Trophoblast cell (in vitro differentiated cells and primary cell): ENCODE data around the gene VWA8.
"Not testable (repeated sequence)": the region's sequence is repeated elsewhere in the genome, so short reads cannot be mapped to it uniquely, and the experiment has no call there.

Experiments
- DNase-seq, 2 donors: peaks; one replicate each; pipeline ENCODE4 v3.0.0-alpha.2; 2016
- H2AFZ ChIP-seq: 2 replicates; pipeline ENCODE4 v1.6.1; 2013; ENCODE audit warnings: low read length, moderate library complexity, mild to moderate bottlenecking; ENCODE audit not compliant: insufficient read depth, poor library complexity
- H2AK5ac ChIP-seq: 2 replicates; pipeline ENCODE4 v1.6.1; 2013; ENCODE audit warnings: mild to moderate bottlenecking, low read length
- H2BK120ac ChIP-seq: 2 replicates; pipeline ENCODE4 v1.6.1; 2013; ENCODE audit warnings: low read length, mild to moderate bottlenecking, moderate library complexity; ENCODE audit not compliant: insufficient read depth, poor library complexity
- H2BK12ac ChIP-seq: 2 replicates; pipeline ENCODE4 v1.6.1; 2013; ENCODE audit warnings: mild to moderate bottlenecking, low read length, moderate library complexity
- H2BK5ac ChIP-seq: 2 replicates; pipeline ENCODE4 v1.6.1; 2013; ENCODE audit warnings: low read length, low read depth, moderate library complexity, mild to moderate bottlenecking; ENCODE audit not compliant: poor library complexity
- H3K14ac ChIP-seq: 2 replicates; pipeline ENCODE4 v1.6.1; 2013; ENCODE audit warnings: mild to moderate bottlenecking, low read length
- H3K18ac ChIP-seq: 2 replicates; pipeline ENCODE4 v1.6.1; 2013; ENCODE audit warnings: mild to moderate bottlenecking, low read length
- H3K23ac ChIP-seq: 2 replicates; pipeline ENCODE4 v1.6.1; 2013; ENCODE audit warnings: low read length
- H3K27ac ChIP-seq: 2 replicates; pipeline ENCODE4 v1.5.1; 2013; ENCODE audit warnings: low read depth, mild to moderate bottlenecking, inconsistent platforms, low read length, moderate library complexity
- H3K27me3 ChIP-seq: 2 replicates; pipeline ENCODE4 v1.6.1; 2013; ENCODE audit warnings: inconsistent platforms, mild to moderate bottlenecking, low read length, moderate library complexity; ENCODE audit not compliant: insufficient read depth
- H3K36me3 ChIP-seq, 2 experiments: 1 replicate in 1 of 2; 2 replicates in 1 of 2; pipeline ENCODE4 v1.6.1; 2013; ENCODE audit warnings: low read length in 2 of 2, mild to moderate bottlenecking in 2 of 2, moderate library complexity in 1 of 2; ENCODE audit not compliant: insufficient read depth in 2 of 2, control insufficient read depth in 1 of 2
- H3K4ac ChIP-seq: 2 replicates; pipeline ENCODE4 v1.6.1; 2013; ENCODE audit warnings: low read depth, mild to moderate bottlenecking, low read length, moderate library complexity
- H3K4me1 ChIP-seq, 2 experiments: 1 replicate in 1 of 2; 2 replicates in 1 of 2; pipeline ENCODE4 v1.6.1; 2013; ENCODE audit warnings: low read length in 2 of 2, mild to moderate bottlenecking in 2 of 2, moderate library complexity in 1 of 2; ENCODE audit not compliant: insufficient read depth in 2 of 2, control insufficient read depth in 1 of 2
- H3K4me2 ChIP-seq: 2 replicates; pipeline ENCODE4 v1.6.1; 2013; ENCODE audit warnings: inconsistent platforms, mild to moderate bottlenecking, low read length, moderate library complexity
- H3K4me3 ChIP-seq: 2 replicates; pipeline ENCODE4 v1.5.1; 2013; ENCODE audit warnings: mild to moderate bottlenecking, low read depth, low read length, inconsistent platforms
- H3K79me1 ChIP-seq: one replicate; pipeline ENCODE4 v1.6.1; 2013; ENCODE audit warnings: low read length
- H3K79me2 ChIP-seq: 2 replicates; pipeline ENCODE4 v1.6.1; 2013; ENCODE audit warnings: low read length, mild to moderate bottlenecking; ENCODE audit not compliant: control insufficient read depth, insufficient read depth, poor library complexity
- H3K9ac ChIP-seq: 2 replicates; pipeline ENCODE4 v1.6.1; 2013; ENCODE audit warnings: mild to moderate bottlenecking, low read length
- H3K9me3 ChIP-seq: 2 replicates; pipeline ENCODE4 v1.6.1; 2013; ENCODE audit warnings: low read depth, mild to moderate bottlenecking, control low read depth, inconsistent platforms, low read length; ENCODE audit not compliant: insufficient read depth
- H4K12ac ChIP-seq: 2 replicates; pipeline ENCODE4 v1.6.1; 2013; ENCODE audit warnings: low read depth, mild to moderate bottlenecking, low read length, moderate library complexity
- H4K8ac ChIP-seq: 2 replicates; pipeline ENCODE4 v1.6.1; 2013; ENCODE audit warnings: low read depth, mild to moderate bottlenecking, low read length, moderate library complexity
- H4K91ac ChIP-seq: one replicate; pipeline ENCODE4 v1.6.1; 2013; ENCODE audit warnings: low read depth, mild to moderate bottlenecking, low read length, moderate library complexity
- WGBS: extraction: QIAGEN DNeasy Blood & Tissue Kit; methylation state at CpG from one replicate; pipeline ENCODE4 v1.1.7; 2013; ENCODE audit warnings: missing lambda C conversion rate; ENCODE audit not compliant: insufficient read length, insufficient coverage; ENCODE audit errors: extremely low coverage; 5-methylcytosine and 5-hydroxymethylcytosine counted together

VWA8 gene

GRCh38 chr13:41952749-41953148 is 8.2 kb downstream of the VWA8 start:
- no peak overlapping the region for H2AFZ ChIP-seq
- H3K36me3 ChIP-seq = no peaks in the 10 kb centered on the region
- H4K91ac ChIP-seq = no peak overlapping the region
- H3K79me1 ChIP-seq = no peaks in the 10 kb centered on the region
- no peaks in the 10 kb centered on the region for H3K4me1 ChIP-seq
- no peak overlapping the region for H3K4me3 ChIP-seq
- no peak overlapping the region for H3K9ac ChIP-seq
- H2BK5ac ChIP-seq = no peak overlapping the region
- no peak overlapping the region for H3K14ac ChIP-seq
- H3K23ac ChIP-seq = no peak overlapping the region
- H2BK12ac ChIP-seq = no peak overlapping the region
- H3K79me2 ChIP-seq = no peaks in the 10 kb centered on the region
- no peaks in the 10 kb centered on the region for H3K27me3 ChIP-seq
- no peak overlapping the region for H4K12ac ChIP-seq
- no peak overlapping the region for H3K18ac ChIP-seq
- H4K8ac ChIP-seq = no peak overlapping the region
- H2AK5ac ChIP-seq = no peak overlapping the region
- H3K27ac ChIP-seq = no peak overlapping the region
- no peaks in the 10 kb centered on the region for H3K9me3 ChIP-seq
- WGBS = no CpG with 5 or more reads among the region's 3 CpGs
- H2BK120ac ChIP-seq = no peak overlapping the region
- no peak overlapping the region for H3K4ac ChIP-seq
- no peak overlapping the region for H3K4me2 ChIP-seq
- DNase-seq = no peak

DNA sequence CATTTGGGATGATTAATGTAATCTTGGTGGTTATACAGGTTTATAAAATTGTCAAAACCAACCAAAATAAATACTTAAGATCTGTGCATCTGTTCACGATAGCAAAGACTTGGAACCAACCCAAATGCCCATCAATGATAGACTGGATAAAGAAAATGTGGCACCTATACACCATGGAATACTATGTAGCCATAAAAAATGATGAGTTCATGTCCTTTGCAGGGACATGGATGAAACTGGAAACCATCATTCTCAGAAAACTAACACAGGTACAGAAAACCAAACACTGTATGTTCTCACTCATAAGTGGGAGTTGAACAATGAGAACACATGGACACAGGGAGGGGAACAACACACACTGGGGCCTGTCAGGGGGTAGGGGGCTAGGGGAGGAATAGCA is 11.8 kb downstream of the VWA8 start:
- H3K79me2 ChIP-seq, H3K4ac ChIP-seq, H3K27ac ChIP-seq, DNase-seq, H2AK5ac ChIP-seq, H2BK120ac ChIP-seq, H3K23ac ChIP-seq, H3K9ac ChIP-seq, H2BK12ac ChIP-seq, H3K27me3 ChIP-seq, H4K91ac ChIP-seq, H4K12ac ChIP-seq, H2AFZ ChIP-seq, H3K4me1 ChIP-seq, H3K9me3 ChIP-seq, H4K8ac ChIP-seq, H3K4me3 ChIP-seq, H3K18ac ChIP-seq, H3K4me2 ChIP-seq, H3K36me3 ChIP-seq, H2BK5ac ChIP-seq, H3K14ac ChIP-seq, H3K79me1 ChIP-seq: not testable (repeated sequence)
- no CpG with 5 or more reads among the region's 1 CpG for WGBS

DNA sequence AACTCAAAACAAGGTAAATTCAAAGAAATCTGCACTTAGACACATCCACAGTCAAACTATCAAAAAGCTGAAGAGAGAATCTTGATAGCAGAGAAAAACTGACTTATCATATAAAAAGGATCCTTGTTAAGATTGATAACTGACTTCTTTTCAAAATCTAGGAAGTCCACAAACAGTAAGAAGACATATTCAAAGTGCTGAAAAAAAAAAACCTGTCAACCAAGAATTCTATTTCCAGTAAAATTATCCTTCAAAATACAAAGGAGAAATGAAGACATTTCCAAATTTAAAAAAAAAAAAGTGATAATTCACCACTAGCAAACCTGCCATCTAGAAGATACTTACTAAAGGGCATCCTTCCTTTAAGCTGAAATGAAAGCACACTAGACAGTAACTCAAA is 15.0 kb downstream of the VWA8 start:
- no peak overlapping the region for H2AK5ac ChIP-seq
- H3K4me2 ChIP-seq = no peak overlapping the region
- H3K4me3 ChIP-seq = no peak overlapping the region
- no peak overlapping the region for H2BK120ac ChIP-seq
- no peak overlapping the region for H3K27ac ChIP-seq
- H3K14ac ChIP-seq = no peak overlapping the region
- H3K79me1 ChIP-seq = no peaks in the 10 kb centered on the region
- no peak overlapping the region for H4K8ac ChIP-seq
- no peaks in the 10 kb centered on the region for H3K27me3 ChIP-seq
- no peak overlapping the region for H3K18ac ChIP-seq
- H3K79me2 ChIP-seq = no peaks in the 10 kb centered on the region
- H4K91ac ChIP-seq = no peak overlapping the region
- H3K4ac ChIP-seq = no peak overlapping the region
- H2BK12ac ChIP-seq = no peak overlapping the region
- no peak overlapping the region for H2AFZ ChIP-seq
- H3K36me3 ChIP-seq = no peaks in the 10 kb centered on the region
- no peaks in the 10 kb centered on the region for H3K9me3 ChIP-seq
- no peak overlapping the region for H3K23ac ChIP-seq
- H3K4me1 ChIP-seq = no peaks in the 10 kb centered on the region
- no peak overlapping the region for H4K12ac ChIP-seq
- no peak for DNase-seq
- no peak overlapping the region for H3K9ac ChIP-seq
- H2BK5ac ChIP-seq = no peak overlapping the region

- Histone ChIP-seq H3K4ac (no peak overlapping the region), H3K4me3 (no peak overlapping the region), H3K27me3 (no peaks in the 10 kb centered on the region), H3K79me2 (no peaks in the 10 kb centered on the region), H4K12ac (no peak overlapping the region), H2AK5ac (no peak overlapping the region), H2BK120ac (no peak overlapping the region), H3K4me2 (no peak overlapping the region), H3K9ac (no peak overlapping the region), H4K91ac (no peak overlapping the region), H3K36me3 (no peaks in the 10 kb centered on the region), H2AFZ (no peak overlapping the region), H3K18ac (no peak overlapping the region), H2BK12ac (no peak overlapping the region), H3K79me1 (no peaks in the 10 kb centered on the region), H3K9me3 (no peaks in the 10 kb centered on the region), H3K23ac (no peak overlapping the region), H2BK5ac (no peak overlapping the region), H3K14ac (no peak overlapping the region), H3K27ac (no peak overlapping the region), H4K8ac (no peak overlapping the region), H3K4me1 (no peaks in the 10 kb centered on the region)
- WGBS = no CpG with 5 or more reads among the region's 3 CpGs
- DNase-seq = no peak
These were observed 16.1 kb downstream of the VWA8 start for GRCh38 chr13:41944635-41945397.
